ENCODE measurements around the gene BEND6. TPM values are rescaled to one million over a fixed set of nuclear protein-coding genes. Genes with fewer than 3 reads are reported as not detected.

The BEND6 gene
- total and polyA plus RNA-seq, 2 of the 13 experiments (the other 11 are each of a cell fraction or from before 2014, with no cell fraction given), result 0.20 to 0.21 TPM

GRCh38 chr6:56955171-56956155, 556 bp downstream of the BEND6 start (continued):
- no peak for TF ChIP-seq FOXO1 (CRISPR knock-in tag; IDR thresholded peaks at IDR 0.05)
- no peak for TF ChIP-seq ZBTB8A (CRISPR knock-in tag; IDR thresholded peaks at IDR 0.05; ENCODE audit: borderline replicate concordance, low read depth)
- no peak for TF ChIP-seq ZC3H13 (CRISPR knock-in tag; IDR thresholded peaks at IDR 0.05)
- no peak for TF ChIP-seq ZNF207 (IDR thresholded peaks at IDR 0.05; ENCODE audit: borderline replicate concordance)
- TF ChIP-seq, protein P1, sequence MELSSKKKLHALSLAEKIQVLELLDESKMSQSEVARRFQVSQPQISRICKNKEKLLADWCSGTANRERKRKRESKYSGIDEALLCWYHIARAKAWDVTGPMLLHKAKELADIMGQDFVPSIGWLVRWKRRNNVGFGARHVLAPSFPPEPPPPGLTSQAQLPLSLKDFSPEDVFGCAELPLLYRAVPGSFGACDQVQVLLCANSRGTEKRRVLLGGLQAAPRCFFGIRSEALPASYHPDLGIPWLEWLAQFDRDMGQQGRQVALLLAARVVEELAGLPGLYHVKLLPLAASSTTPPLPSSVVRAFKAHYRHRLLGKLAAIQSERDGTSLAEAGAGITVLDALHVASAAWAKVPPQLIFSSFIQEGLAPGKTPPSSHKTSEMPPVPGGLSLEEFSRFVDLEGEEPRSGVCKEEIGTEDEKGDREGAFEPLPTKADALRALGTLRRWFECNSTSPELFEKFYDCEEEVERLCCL (CRISPR knock-in tag; IDR thresholded peaks at IDR 0.05; ENCODE audit: borderline replicate concordance), result no peak
- peak; percentile 58; the same call in 1 of the 2 replicates for TF ChIP-seq ZNF644 (CRISPR knock-in tag; IDR thresholded peaks at IDR 0.05; ENCODE audit: low read depth)
- 0 out of 2 replicates have a peak, but pooled peaks have one; percentile 36 for TF ChIP-seq ZSCAN29 (CRISPR knock-in tag; conservative IDR thresholded peaks at IDR 0.05)
- 0 out of 2 replicates have a peak, but pooled peaks have one; percentile 27 for TF ChIP-seq HDAC1 (CRISPR knock-in tag; IDR thresholded peaks at IDR 0.05)
- TF ChIP-seq, protein P2, sequence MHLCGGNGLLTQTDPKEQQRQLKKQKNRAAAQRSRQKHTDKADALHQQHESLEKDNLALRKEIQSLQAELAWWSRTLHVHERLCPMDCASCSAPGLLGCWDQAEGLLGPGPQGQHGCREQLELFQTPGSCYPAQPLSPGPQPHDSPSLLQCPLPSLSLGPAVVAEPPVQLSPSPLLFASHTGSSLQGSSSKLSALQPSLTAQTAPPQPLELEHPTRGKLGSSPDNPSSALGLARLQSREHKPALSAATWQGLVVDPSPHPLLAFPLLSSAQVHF (CRISPR knock-in tag; IDR thresholded peaks at IDR 0.05), result no peak
- TF ChIP-seq, protein P3, sequence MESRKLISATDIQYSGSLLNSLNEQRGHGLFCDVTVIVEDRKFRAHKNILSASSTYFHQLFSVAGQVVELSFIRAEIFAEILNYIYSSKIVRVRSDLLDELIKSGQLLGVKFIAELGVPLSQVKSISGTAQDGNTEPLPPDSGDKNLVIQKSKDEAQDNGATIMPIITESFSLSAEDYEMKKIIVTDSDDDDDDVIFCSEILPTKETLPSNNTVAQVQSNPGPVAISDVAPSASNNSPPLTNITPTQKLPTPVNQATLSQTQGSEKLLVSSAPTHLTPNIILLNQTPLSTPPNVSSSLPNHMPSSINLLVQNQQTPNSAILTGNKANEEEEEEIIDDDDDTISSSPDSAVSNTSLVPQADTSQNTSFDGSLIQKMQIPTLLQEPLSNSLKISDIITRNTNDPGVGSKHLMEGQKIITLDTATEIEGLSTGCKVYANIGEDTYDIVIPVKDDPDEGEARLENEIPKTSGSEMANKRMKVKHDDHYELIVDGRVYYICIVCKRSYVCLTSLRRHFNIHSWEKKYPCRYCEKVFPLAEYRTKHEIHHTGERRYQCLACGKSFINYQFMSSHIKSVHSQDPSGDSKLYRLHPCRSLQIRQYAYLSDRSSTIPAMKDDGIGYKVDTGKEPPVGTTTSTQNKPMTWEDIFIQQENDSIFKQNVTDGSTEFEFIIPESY (CRISPR knock-in tag; IDR thresholded peaks at IDR 0.05), result peak; percentile 68
- TF ChIP-seq, protein P4, sequence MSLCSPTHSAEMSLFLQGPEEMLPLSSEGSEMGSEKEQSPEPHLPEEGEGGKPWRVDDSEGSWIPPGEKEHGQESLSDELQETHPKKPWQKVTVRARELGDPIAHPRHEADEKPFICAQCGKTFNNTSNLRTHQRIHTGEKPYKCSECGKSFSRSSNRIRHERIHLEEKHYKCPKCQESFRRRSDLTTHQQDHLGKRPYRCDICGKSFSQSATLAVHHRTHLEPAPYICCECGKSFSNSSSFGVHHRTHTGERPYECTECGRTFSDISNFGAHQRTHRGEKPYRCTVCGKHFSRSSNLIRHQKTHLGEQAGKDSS (CRISPR knock-in tag; IDR thresholded peaks at IDR 0.05; ENCODE audit: borderline replicate concordance, low read depth), result no peak
- TF ChIP-seq PREB (CRISPR knock-in tag; IDR thresholded peaks at IDR 0.05), result no peak
- TF ChIP-seq ZNF724P (CRISPR knock-in tag; IDR thresholded peaks at IDR 0.05; ENCODE audit: borderline replicate concordance), result no peak
- no peak for TF ChIP-seq PBX2 (CRISPR knock-in tag; IDR thresholded peaks at IDR 0.05)
- TF ChIP-seq NFKB2 (CRISPR knock-in tag; IDR thresholded peaks at IDR 0.05; ENCODE audit: borderline replicate concordance), result peak; percentile 53; the same call in 1 of the 2 replicates
- no peak for TF ChIP-seq ZSCAN12 (CRISPR knock-in tag; IDR thresholded peaks at IDR 0.05)
- TF ChIP-seq ZNF616 (CRISPR knock-in tag; IDR thresholded peaks at IDR 0.05; ENCODE audit: low read depth), result no peak
- TF ChIP-seq ZFX (CRISPR knock-in tag; IDR thresholded peaks at IDR 0.05; ENCODE audit: low read depth), result peak; percentile 45; the same call in 1 of the 2 replicates
- TF ChIP-seq GFI1 (CRISPR knock-in tag; IDR thresholded peaks at IDR 0.05; ENCODE audit: borderline replicate concordance), result peak; percentile 69; the same call in 1 of the 2 replicates
